ENCODE data around the gene MYL12B. TPM values are rescaled to one million over a fixed set of nuclear protein-coding genes. Genes with fewer than 3 reads are reported as not detected.

Gene MYL12B
- total RNA-seq: 546 and 655 TPM in 2 replicates

DNA sequence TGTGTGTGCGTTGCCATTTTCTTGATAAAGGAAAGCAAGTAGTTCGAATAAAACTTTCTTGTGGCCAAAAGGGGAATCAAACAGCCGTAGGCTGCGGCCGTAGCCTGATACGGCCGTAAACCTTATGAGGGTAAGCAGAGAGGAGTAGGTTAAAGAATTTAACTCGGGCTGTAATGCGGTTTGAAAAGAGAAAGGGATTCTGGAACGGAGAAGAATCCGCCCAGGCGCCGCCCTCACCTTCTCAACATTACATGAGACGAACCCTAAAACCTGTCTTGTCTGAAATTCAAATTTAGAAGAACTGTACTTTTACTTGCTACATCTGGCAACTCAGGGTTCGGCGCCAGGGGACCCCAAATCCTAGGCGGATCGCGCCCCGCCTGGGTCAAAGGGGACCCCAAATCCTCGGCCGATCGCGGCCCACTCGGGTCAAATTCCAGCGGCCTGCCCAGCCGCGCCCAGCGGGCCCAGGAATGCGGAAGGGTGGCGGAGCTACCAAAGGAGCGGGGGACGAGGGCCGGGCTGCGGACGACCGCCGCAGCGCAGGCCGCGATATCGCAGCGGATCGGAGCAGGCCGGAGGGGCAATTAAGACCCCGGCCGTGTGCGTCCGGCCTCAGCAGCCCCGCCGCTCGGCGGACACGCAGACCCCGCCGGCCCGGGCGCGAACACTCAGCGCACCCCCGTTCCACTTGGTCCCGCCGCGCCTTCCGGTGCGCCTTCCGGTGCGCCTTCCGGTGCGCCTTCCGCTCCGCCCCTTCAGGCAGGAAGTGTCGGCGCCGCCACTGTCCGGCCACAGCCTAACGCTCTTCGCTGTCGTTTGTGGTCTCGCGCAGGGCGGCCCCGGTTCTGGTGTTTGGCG is at the start of gene MYL12B:
MYL12B (plus strand) TSS at position 761 of the 861 bp plus-strand sequence. CDS start 10,766 bp downstream, outside the sequence.

DNA sequence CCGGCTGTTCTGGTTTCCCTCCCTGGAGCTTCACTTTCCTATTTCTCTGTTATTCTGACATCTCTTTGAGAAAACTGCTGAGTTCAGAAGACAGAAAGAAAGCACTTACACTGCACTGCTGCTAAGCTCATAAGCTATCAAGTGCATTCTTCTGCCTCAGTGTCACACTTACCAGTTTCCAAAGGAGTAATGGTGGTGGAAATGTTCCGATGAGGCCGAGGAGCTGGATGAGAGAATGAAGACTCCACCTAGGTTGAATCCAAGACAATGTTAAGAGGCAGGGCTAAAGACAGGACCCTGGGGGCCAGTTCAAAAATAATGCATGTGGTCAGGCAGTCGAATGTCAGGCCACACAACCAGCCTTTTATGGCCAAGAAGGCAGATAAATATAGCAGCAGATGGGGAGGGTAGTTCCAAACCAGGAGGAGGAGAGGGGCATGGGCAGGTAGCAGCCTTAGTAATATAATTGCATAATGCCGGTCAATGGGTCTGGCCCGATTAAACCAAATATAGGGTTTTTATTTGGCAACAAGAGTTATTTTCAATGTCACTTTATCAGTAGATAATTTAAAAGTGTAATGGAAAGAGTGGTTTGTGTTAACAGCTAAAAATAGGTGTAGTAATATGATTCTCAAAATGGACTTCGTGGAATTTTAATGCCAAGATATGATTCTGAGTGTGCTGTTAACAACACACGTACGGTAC is 42.1 kb upstream of the MYL12B start, which contains the start of gene MYOM1:
MYOM1 (minus strand) TSS at position 338 of the 705 bp plus-strand sequence. CDS start 4,745 bp downstream, outside the sequence.

DNA sequence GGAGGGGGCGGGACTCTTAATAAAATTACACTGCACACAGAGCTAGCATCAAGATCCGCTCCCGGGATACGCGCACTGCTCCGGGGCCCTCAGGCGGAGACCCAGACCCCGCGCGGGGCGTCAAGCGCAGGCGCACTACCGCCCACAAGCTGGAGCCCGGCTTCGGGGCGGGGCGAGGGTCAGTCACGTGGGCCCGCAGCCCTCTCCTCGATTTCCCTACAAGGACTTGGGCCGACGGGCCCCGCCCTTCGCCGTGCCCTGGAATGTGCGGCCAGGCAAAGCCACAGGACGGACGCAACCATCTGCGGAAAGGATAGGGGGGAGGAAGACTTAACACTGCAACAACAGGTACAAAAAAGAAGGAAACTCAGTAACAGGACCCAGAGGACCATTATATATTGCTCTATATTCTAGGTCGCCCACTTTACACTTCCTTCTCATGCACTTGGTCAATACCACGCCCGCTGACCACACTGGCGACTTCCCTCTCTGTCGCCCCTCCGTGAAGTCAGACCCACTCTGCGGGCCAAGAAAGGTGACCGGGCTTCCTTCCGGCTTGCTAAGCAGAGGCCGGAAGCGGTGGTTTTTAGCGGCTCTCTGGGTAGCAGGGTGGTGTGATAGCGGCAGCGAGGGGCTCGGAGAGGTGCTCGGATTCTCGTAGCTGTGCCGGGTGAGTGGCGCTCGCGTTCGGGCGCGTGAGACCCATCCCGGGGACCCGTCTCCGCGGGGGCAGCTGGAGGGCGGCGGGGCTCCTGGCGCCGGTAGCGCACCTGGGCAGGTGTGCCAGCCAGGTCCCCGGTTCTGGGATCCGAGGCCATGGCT is 14.5 kb upstream of the MYL12B start, which contains the start of gene MYL12A:
MYL12A (plus strand) TSS at position 562 of the 822 bp plus-strand sequence. CDS start 5,447 bp downstream, outside the sequence.

Other genes starting within 250 kb of the MYL12B start
- 30.2 and 35.9 TPM in 2 replicates for gene LPIN2, start 249.0 kb upstream of the MYL12B start, total RNA-seq
- under 0.01 and 0.10 TPM in 2 replicates for gene MYOM1, start 42.2 kb upstream of the MYL12B start, total RNA-seq
- gene MYL12A, start 14.3 kb upstream of the MYL12B start, total RNA-seq: 747 and 866 TPM in 2 replicates
- gene TGIF1, start 188.0 kb downstream of the MYL12B start, total RNA-seq: 94.1 and 161 TPM in 2 replicates

Data from vein endothelial cell (primary cell).